Choroid plexus epithelial cell (primary cell): ENCODE results near the gene RHOBTB1.

Experiments
- DNase-seq: peaks from one replicate; pipeline ENCODE4 v3.0.0-alpha.2; 2010; ENCODE audit warnings: low read depth
- H3K4me3 ChIP-seq: 2 replicates; pipeline ENCODE4 v1.5.1; 2011; ENCODE audit warnings: low read depth, mild to moderate bottlenecking, control low read depth, low read length, moderate library complexity
- CTCF ChIP-seq: conservative IDR thresholded peaks from 2 replicates; pipeline ENCODE4 v1.5.1; 2011; ENCODE audit warnings: low read depth, mild to moderate bottlenecking, control low read depth, inconsistent platforms, low read length, moderate library complexity

RHOBTB1 gene

GRCh38 chr10:60899266-60899665, 44.7 kb downstream of the RHOBTB1 start:
- no peak for TF ChIP-seq CTCF

GRCh38 chr10:60898321-60898720, 45.7 kb downstream of the RHOBTB1 start:
- H3K4me3 ChIP-seq, result no peak overlapping the region
- DNase-seq, result no peak
- TF ChIP-seq CTCF, result no peak

More at GRCh38 chr10:60899266-60899665, 44.7 kb downstream of the RHOBTB1 start:
- H3K4me3 ChIP-seq, result no peak overlapping the region
- no peak for DNase-seq

GRCh38 chr10:60896810-60897209, 47.2 kb downstream of the RHOBTB1 start:
- TF ChIP-seq CTCF, result no peak
- peak; percentile 28 for DNase-seq
- H3K4me3 ChIP-seq, result no peak overlapping the region

GRCh38 chr10:60896033-60896432, 48.0 kb downstream of the RHOBTB1 start:
- peak; percentile 76 for DNase-seq
- TF ChIP-seq CTCF, result no peak
- no peak overlapping the region for H3K4me3 ChIP-seq

GRCh38 chr10:60894786-60895185, 49.2 kb downstream of the RHOBTB1 start:
- H3K4me3 ChIP-seq, result no peak overlapping the region
- DNase-seq, result peak; percentile 58
- no peak for TF ChIP-seq CTCF

GRCh38 chr10:60893231-60893630, 50.8 kb downstream of the RHOBTB1 start:
- no peak for TF ChIP-seq CTCF
- no peak for DNase-seq
- no peak overlapping the region for H3K4me3 ChIP-seq

GRCh38 chr10:60892571-60892970, 51.4 kb downstream of the RHOBTB1 start:
- no peak for DNase-seq
- TF ChIP-seq CTCF, result no peak
- no peak overlapping the region for H3K4me3 ChIP-seq
